ENCODE data around the gene THTPA. TPM values are rescaled to one million over a fixed set of nuclear protein-coding genes. Genes with fewer than 3 reads are reported as not detected.

The THTPA gene
- polyA plus RNA-seq, 1 donor, result 34.8 TPM

DNA sequence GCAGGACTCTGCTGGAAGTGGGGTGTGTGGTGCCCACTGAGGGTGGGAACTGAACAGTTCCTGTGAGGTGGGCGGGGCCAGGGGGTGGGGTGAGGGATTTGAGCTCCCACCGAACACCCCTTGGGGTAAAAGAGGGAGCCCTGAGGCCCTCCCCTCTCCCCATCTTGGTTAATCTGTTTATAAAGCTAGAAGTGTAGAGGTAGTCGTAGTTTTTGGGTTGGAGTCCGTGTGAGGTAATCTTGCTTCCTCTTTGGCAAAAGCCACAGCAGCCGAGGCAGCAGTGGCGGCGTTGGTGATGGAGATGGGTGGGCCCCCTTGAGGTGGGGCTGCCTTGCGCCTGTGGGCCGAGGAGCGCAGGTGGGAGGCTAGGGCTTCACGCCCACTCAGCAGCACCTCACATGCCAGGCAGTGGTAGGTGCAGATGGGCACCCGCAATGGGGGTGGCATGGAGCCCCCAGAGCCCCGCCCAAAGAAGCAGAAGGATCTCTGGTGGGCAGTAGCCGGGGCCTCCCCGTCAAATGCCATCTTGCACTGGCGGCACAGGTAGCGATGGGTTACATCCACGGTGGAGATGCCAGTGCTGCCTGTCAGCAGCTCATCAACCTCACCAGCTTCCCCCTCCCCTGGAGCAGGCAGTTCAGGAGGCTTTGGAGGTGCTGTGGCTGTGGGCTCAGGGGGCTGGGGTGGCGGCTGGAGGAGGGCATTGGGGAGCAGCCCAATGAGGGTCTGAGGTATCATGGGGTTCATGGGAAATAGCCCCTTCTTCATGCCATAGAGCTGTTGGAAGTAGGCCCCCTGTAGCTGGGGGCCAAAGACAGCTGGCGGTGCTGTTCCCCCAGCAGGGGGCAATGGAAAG is 34.1 kb upstream of the THTPA start:
- no CpG with 5 or more reads among the region's 20 CpGs for WGBS (ENCODE audit: insufficient coverage, low lambda C conversion rate)

DNA sequence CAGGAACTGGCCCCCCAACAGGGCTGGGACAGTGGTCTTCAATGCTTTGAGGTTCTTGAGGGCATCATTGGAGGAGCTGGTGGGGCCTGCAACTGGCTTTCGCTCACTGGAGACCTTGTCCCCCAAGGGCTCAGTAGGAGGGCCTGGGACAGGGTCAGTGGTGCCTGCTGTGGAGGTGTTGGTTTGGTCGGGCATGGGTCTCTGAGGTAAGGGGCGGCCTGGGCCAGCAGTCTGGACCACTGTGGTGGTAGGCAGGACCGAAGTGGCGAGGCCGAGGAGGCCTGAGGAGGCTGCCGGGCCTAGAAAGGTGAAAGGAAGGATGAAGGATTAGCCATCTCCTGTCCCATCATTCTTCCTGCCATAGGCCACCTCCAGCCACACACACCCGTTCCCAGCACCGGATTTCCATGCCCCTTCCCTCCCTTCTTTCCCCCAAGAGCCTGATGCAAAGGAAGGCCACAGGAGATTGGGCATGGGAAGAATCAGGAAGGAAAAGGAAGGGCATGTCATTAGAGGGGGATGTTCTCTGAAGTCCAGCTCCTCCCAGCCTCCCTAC is 33.4 kb upstream of the THTPA start:
- H3K9me3 ChIP-seq (ENCODE audit: control insufficient read depth, low read depth, low read length), result no peaks in the 10 kb centered on the region
- no CpG with 5 or more reads among the region's 9 CpGs for whole genome bisulfite sequencing (ENCODE audit: insufficient coverage, low lambda C conversion rate)
- no peaks in the 10 kb centered on the region for H3K36me3 ChIP-seq (ENCODE audit: control insufficient read depth, insufficient read depth, low read length)

More for the DNA sequence above, 34.1 kb upstream of the THTPA start:
- Histone ChIP-seq H3K4me1 (ENCODE audit: control insufficient read depth, insufficient read depth, low read length) (no peaks in the 10 kb centered on the region), H3K27me3 (ENCODE audit: control insufficient read depth, insufficient read depth, low read length) (no peaks in the 10 kb centered on the region), H3K36me3 (ENCODE audit: control insufficient read depth, insufficient read depth, low read length) (no peaks in the 10 kb centered on the region), H3K27ac (ENCODE audit: low read length) (no peak overlapping the region), H3K4me3 (ENCODE audit: low read length) (no peak overlapping the region), H3K9me3 (ENCODE audit: control insufficient read depth, low read depth, low read length) (no peaks in the 10 kb centered on the region)
- no peak for DNase-seq

DNA sequence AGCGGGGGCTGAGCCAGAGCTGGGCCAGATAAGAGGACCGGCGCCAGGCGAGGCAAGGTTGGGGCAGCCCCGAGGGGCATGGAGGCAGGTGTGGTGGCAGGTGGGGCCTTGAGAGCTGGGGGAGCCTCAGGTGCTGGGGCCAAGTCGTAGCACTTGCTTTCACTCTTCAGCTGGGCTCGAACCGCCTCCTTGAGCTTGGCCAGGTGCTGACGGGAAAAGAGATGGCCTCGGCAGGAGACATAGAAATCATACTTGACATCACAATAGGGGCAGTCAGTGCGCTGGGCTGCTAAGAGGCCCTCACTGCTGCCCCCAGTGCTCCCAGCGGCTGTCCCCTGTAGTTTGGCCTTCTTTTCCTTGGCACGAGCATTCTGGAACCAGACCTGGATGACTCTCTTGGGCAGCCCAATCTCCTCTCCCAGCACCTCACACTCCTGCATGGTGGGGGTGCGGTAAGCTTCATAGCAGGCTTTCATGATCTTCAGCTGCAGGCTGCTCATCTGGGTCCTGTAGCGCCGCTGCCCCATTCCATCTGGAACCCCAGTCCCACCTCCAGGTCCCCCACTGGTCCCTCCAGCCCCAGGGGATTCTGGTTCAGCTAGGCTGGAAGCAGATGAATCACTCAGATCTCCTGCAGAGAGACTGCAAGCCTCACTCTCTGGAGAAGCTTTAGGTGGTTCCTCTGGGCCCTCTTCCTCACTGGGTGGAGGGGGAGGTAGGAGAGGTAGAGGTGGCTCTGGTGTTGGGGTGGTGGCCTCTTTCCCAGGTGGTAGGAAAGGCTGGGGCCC is 32.6 kb upstream of the THTPA start:
- Histone ChIP-seq H3K4me3 (ENCODE audit: low read length) (no peak overlapping the region), H3K27me3 (ENCODE audit: control insufficient read depth, insufficient read depth, low read length) (no peaks in the 10 kb centered on the region), H3K9me3 (ENCODE audit: control insufficient read depth, low read depth, low read length) (no peaks in the 10 kb centered on the region), H3K4me1 (ENCODE audit: control insufficient read depth, insufficient read depth, low read length) (no peaks in the 10 kb centered on the region), H3K36me3 (ENCODE audit: control insufficient read depth, insufficient read depth, low read length) (no peaks in the 10 kb centered on the region), H3K27ac (ENCODE audit: low read length) (no peak overlapping the region)
- no CpG with 5 or more reads among the region's 16 CpGs for WGBS (ENCODE audit: insufficient coverage, low lambda C conversion rate)
- DNase-seq, result no peak

More for the DNA sequence above, 33.4 kb upstream of the THTPA start:
- H3K4me3 ChIP-seq (ENCODE audit: low read length), result no peak overlapping the region
- no peak for DNase-seq
- H3K27ac ChIP-seq (ENCODE audit: low read length), result no peak overlapping the region
- H3K27me3 ChIP-seq (ENCODE audit: control insufficient read depth, insufficient read depth, low read length), result no peaks in the 10 kb centered on the region
- H3K4me1 ChIP-seq (ENCODE audit: control insufficient read depth, insufficient read depth, low read length), result no peaks in the 10 kb centered on the region

DNA sequence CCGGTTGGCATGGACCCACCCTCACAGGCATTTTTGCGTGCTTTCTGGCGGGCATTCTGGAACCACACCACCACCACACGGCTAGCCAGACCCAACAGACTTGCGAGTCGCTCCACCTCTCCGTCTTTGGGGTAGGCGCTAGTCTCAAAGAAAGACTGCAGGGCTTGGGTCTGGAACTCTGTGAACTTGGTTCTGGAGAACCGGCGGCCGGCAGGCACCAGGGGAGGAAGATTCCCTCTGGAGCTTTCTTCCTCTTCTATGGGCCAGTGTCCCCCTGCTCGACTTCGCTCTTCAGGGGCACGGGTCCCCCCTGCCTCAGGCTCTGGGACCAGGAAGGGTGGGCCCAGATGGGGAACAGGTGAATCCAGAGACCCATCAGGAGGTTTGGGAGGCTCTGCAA is 31.1 kb upstream of the THTPA start:
- DNase-seq, result no peak
- Histone ChIP-seq H3K27me3 (ENCODE audit: control insufficient read depth, insufficient read depth, low read length) (no peaks in the 10 kb centered on the region), H3K4me1 (ENCODE audit: control insufficient read depth, insufficient read depth, low read length) (no peaks in the 10 kb centered on the region), H3K27ac (ENCODE audit: low read length) (no peak overlapping the region), H3K9me3 (ENCODE audit: control insufficient read depth, low read depth, low read length) (no peaks in the 10 kb centered on the region), H3K36me3 (ENCODE audit: control insufficient read depth, insufficient read depth, low read length) (no peaks in the 10 kb centered on the region), H3K4me3 (ENCODE audit: low read length) (no peak overlapping the region)
- WGBS (ENCODE audit: insufficient coverage, low lambda C conversion rate), result no CpG with 5 or more reads among the region's 14 CpGs

DNA sequence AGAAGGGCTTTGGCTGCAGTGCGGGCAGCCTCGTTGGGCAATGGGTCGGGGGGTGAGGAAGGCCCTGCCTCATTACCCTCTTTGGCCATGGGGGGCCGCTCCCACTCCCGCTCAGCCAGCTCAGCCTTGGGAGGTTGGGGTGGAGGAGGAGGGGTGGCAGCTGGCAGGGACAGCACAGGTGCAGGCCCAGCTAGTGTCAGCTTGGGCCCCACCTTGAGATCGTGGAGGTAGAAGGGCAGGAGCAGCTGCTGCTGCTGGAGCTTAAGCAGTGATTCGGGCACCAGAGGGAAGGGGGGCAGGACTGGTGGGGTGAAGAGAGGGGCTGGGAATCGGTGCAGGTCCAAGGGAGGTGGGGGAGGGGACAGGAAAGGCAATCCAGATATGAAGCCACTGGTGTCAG is 30.5 kb upstream of the THTPA start:
- H3K27ac ChIP-seq (ENCODE audit: low read length), result no peak overlapping the region
- DNase-seq, result no peak
- H3K27me3 ChIP-seq (ENCODE audit: control insufficient read depth, insufficient read depth, low read length), result no peaks in the 10 kb centered on the region
- no peaks in the 10 kb centered on the region for H3K9me3 ChIP-seq (ENCODE audit: control insufficient read depth, low read depth, low read length)
- H3K4me3 ChIP-seq (ENCODE audit: low read length), result no peak overlapping the region
- H3K4me1 ChIP-seq (ENCODE audit: control insufficient read depth, insufficient read depth, low read length), result no peaks in the 10 kb centered on the region
- H3K36me3 ChIP-seq (ENCODE audit: control insufficient read depth, insufficient read depth, low read length), result no peaks in the 10 kb centered on the region
- WGBS (ENCODE audit: insufficient coverage, low lambda C conversion rate), result no CpG with 5 or more reads among the region's 8 CpGs

DNA sequence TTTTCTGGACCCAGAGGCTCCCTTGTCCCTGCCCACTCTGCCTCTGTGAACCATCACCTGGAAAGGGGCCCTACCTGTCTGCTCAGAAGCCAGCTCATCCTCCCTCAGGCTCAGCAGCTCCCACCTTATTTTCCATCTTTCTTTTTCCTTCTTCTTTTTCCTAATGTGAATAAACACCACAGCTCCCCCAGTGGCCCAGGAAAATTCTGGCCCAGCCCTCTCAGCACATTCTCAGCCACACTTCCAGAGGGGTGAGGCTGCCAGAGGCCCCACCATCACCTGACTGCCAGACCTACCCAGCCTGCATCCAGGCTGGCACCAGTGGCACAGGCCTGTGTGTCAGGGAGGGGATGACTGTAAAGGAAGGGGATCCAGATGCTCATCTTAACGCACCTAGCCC is 27.5 kb upstream of the THTPA start:
- Histone ChIP-seq H3K4me3 (ENCODE audit: low read length) (no peak overlapping the region), H3K9me3 (ENCODE audit: control insufficient read depth, low read depth, low read length) (no peaks in the 10 kb centered on the region), H3K36me3 (ENCODE audit: control insufficient read depth, insufficient read depth, low read length) (no peaks in the 10 kb centered on the region), H3K27me3 (ENCODE audit: control insufficient read depth, insufficient read depth, low read length) (no peaks in the 10 kb centered on the region), H3K27ac (ENCODE audit: low read length) (no peak overlapping the region), H3K4me1 (ENCODE audit: control insufficient read depth, insufficient read depth, low read length) (no peaks in the 10 kb centered on the region)
- no peak for DNase-seq
- WGBS (ENCODE audit: insufficient coverage, low lambda C conversion rate), result no CpG with 5 or more reads among the region's 1 CpG

DNA sequence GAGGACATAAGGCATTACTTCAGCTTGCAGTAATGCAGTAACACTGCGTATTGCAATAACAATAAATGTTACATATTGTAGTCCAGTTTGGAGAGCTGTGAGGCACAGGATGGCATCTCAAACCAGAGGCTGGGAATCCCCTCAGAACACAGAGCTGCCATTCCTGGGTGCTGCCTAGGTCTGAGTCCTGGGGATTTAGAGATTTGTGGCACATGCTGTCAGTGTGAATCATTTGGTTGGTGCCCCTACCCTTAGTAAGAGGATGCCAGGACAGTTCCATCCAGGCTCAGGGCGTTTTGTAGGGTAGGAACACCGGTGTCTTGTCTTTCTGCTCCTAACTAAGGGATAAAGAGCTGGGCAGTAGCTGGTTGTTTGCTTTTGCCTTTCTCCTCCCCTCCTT is 27.1 kb upstream of the THTPA start:
- H3K27ac ChIP-seq (ENCODE audit: low read length), result no peak overlapping the region
- H3K4me3 ChIP-seq (ENCODE audit: low read length), result no peak overlapping the region
- H3K27me3 ChIP-seq (ENCODE audit: control insufficient read depth, insufficient read depth, low read length), result no peaks in the 10 kb centered on the region
- WGBS (ENCODE audit: insufficient coverage, low lambda C conversion rate), result no CpG with 5 or more reads among the region's 3 CpGs
- H3K9me3 ChIP-seq (ENCODE audit: control insufficient read depth, low read depth, low read length), result no peaks in the 10 kb centered on the region
- no peaks in the 10 kb centered on the region for H3K36me3 ChIP-seq (ENCODE audit: control insufficient read depth, insufficient read depth, low read length)
- H3K4me1 ChIP-seq (ENCODE audit: control insufficient read depth, insufficient read depth, low read length), result no peaks in the 10 kb centered on the region
- no peak for DNase-seq

DNA sequence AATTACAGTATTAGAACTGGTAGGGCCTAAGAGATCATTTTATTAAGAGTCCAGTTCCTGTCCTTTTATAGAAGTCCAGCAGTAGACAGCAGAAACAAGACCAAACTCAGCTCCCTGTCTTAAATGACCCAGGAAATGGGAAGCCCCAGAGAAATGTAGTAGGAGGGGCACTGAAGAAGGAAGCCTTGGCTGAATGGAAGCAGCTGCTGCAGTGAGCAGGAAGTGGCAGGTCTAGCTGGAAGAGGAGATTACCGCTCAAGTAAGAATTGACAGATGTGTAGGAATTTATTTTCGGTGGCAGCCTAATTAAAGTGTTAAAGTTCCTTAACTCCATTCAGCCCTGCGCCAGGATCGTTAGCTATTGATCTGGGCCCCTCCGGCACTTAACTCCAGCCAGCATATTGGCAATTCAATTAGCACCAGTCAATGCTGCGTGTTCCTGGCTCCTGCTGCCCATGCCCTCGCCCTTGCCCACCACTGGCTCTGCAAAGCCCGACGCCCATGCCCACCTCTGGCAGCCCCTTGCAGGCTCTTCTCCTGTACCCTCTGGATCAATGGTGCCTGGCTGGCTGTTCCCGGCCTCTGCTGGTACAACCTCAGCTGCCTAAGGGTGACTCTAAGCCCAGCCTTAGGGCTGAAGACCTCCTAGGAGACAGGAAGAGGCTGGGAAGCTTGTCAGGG is 25.6 kb upstream of the THTPA start:
- Histone ChIP-seq H3K27ac (ENCODE audit: low read length) (no peak overlapping the region), H3K27me3 (ENCODE audit: control insufficient read depth, insufficient read depth, low read length) (no peaks in the 10 kb centered on the region), H3K4me1 (ENCODE audit: control insufficient read depth, insufficient read depth, low read length) (no peaks in the 10 kb centered on the region), H3K36me3 (ENCODE audit: control insufficient read depth, insufficient read depth, low read length) (peaks cover 2% of the 10 kb centered on the region), H3K4me3 (ENCODE audit: low read length) (no peak overlapping the region), H3K9me3 (ENCODE audit: control insufficient read depth, low read depth, low read length) (no peaks in the 10 kb centered on the region)
- no CpG with 5 or more reads among the region's 10 CpGs for WGBS (ENCODE audit: insufficient coverage, low lambda C conversion rate)
- DNase-seq, result no peak

DNA sequence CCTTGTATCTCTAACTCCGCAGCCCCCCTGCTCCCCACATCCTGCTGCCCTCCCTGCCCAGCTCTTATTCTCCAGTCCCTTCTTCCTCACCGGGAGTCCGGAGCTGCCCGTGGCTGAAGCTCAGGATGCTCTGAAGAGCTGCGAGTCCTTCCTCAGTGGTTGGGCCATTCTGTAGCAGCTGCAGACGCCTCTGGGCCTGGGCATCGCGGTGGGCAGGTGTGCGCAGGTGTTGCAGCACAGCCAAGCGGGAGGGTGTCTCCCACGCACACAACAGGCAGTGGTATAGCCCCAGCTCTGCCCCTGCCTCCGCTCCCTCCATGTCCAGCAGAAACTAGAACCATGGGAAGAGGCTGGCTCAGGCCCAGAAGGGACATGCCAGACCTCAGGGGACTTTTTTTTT is 24.7 kb upstream of the THTPA start:
- WGBS (ENCODE audit: insufficient coverage, low lambda C conversion rate), result no CpG with 5 or more reads among the region's 12 CpGs
- Histone ChIP-seq H3K27ac (ENCODE audit: low read length) (no peak overlapping the region), H3K4me1 (ENCODE audit: control insufficient read depth, insufficient read depth, low read length) (no peaks in the 10 kb centered on the region), H3K4me3 (ENCODE audit: low read length) (no peak overlapping the region), H3K27me3 (ENCODE audit: control insufficient read depth, insufficient read depth, low read length) (no peaks in the 10 kb centered on the region), H3K36me3 (ENCODE audit: control insufficient read depth, insufficient read depth, low read length) (peaks cover 2% of the 10 kb centered on the region), H3K9me3 (ENCODE audit: control insufficient read depth, low read depth, low read length) (no peaks in the 10 kb centered on the region)
- no peak for DNase-seq

DNA sequence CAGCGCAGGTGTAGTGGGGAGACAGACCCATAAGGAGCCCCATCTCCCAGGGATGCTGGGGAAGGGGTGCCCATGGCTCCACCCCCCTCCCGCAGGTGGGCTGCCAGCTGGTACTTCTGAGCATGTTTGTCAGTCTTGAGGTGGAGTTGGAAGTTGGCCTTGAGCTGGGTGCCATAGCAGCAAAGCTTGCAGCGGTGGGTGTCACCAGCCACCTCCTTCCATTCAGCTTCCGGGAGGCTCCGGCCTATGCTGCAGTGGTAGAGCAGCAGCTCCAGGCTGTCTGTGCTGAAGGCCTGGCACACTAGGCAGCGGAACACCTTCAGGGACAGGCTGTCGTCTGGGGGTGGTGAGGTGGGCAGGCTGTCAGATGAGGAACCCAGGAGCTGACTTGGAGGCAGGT is 23.4 kb upstream of the THTPA start:
- no peak overlapping the region for H3K4me3 ChIP-seq (ENCODE audit: low read length)
- H3K36me3 ChIP-seq (ENCODE audit: control insufficient read depth, insufficient read depth, low read length), result peaks cover 2% of the 10 kb centered on the region
- DNase-seq, result no peak
- H3K27me3 ChIP-seq (ENCODE audit: control insufficient read depth, insufficient read depth, low read length), result no peaks in the 10 kb centered on the region
- no CpG with 5 or more reads among the region's 7 CpGs for WGBS (ENCODE audit: insufficient coverage, low lambda C conversion rate)
- no peaks in the 10 kb centered on the region for H3K4me1 ChIP-seq (ENCODE audit: control insufficient read depth, insufficient read depth, low read length)
- no peak overlapping the region for H3K27ac ChIP-seq (ENCODE audit: low read length)
- no peaks in the 10 kb centered on the region for H3K9me3 ChIP-seq (ENCODE audit: control insufficient read depth, low read depth, low read length)
